Stimulated activated CD8-positive, alpha-beta memory T cell treated with anti-CD3 and anti-CD28 coated beads, Interleukin-4, amount 100 ng/mL, for 24 hours (primary cell): ENCODE data around the gene ZNF367.

ENCODE experiments used
- DNase-seq: peaks from one replicate; pipeline ENCODE4 v3.0.0-alpha.2; 2020; ENCODE audit warnings: low read depth

Gene ZNF367

DNA sequence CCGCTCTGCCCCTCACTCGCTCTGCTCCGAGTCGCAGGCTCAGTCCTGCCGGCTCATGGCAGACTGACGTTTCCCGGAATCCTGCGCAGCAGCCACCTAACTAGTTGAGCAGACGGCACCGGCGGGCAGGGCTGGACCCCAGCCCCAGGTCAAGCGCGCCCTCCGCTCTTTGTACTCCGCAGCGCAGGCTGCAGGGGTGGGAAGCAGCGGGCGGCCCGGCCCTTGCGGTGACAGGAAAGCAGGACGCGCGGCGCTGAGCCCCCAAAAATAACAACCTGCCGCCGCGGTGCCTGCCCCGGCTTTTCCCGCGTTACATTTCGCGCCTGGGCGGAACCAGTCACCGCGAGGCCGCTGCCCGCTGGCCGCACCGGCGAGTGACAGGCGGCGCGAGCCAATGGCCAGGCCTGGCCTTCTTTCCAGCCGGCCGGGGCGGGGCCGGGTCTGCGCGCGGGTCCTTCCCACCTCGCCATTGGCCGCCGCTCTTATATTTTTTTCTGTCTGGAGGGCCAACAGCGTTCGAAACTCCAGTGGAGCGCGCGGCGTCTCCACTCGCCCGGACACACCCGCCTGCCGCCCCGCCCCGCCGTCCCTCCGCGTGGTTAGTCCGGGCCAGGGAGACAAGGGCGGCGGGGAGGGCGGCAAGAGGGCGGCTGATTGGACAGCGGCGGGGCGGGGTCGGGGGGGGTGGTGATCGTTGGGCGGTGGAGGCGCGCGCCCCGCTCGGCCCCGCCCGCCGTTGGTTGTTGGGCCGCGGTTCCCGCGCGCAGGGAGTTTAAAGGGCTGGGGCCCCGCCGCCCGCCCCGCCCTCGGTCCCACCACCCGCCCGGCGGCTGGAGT, at the start of gene ZNF367:
TSS of gene ZNF367 (minus strand) at position 288 of the 837 bp plus-strand sequence. CDS start 338 bp downstream, outside the sequence.
- DNase-seq, result peak; percentile 93

DNA sequence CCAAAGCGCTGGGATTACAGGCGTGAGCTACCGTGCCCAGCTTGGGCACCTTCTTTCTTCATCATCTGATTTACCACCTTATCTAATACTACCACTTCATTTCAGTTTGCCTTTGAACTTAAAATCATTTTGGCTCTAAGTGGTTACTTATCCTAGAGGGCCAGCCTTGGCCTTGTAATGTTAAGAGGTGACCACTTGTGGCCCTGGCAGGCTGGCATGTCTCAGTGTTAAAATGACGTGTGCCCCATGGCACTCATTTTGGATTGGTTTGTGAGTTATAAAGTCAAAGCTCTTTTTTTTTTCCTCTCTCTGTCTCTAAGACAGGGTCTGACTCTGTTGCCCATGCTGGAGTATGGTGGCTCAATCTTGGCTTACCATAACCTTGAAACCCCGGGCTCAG, 49.6 kb upstream of the ZNF367 start:
- DNase-seq, result no peak

DNA sequence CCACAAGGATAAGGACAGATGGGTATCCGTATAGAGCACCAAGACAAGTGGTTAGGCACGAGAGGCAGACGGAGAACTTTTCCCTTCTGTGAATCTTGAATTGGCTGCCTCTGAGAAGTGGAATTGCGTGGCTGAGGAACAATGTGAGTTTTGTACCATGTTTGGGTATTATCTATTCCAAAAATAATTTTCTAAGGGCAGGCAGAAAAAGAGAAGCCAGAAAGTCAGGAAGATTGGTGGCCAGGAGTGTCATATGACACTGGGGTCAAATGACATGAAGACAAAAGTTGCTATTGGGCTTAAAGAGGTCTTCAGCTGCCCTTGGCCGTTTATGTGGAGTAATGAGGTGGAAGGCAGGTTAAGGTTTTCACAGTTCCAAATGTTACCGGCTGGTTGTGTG, 46.3 kb upstream of the ZNF367 start:
- DNase-seq, result no peak

DNA sequence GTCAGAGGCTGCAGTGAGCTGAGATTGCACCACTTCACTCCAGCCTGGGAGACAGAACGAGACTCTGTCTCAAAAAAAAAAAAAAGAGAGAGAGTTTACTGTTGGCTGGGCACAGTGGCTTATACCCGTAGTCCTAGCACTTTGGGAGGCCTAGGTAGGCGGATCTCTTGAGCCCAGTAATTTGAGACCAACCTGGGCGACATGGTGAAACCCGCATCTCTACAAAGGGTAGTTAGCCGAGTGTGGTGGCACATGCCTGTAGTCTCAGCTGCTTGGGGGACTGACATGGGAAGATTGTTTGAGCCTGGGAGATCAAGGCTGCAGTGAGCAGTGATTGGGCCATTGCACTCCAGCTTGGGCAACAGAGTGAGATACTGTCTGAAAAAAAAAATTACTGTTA, 44.4 kb upstream of the ZNF367 start:
- no peak for DNase-seq

DNA sequence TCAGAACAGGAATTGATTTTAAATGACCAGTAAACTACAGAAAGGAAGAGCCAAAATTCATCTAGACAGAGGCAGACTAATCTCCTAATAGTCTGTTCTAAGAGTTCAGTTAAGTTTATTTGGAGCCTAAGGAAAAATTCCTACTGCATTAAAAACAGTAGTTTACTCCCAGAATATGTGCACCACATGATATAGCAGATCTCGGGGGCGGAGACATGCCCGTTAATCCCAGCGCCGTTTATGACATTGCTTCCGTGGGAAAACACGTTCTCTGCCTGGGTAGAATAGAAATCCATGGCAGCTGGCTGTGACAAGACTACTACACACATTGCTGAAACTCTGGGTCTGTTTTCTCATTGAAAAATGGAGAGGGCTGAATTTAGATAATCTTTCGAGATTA, 43.2 kb upstream of the ZNF367 start:
- no peak for DNase-seq

DNA sequence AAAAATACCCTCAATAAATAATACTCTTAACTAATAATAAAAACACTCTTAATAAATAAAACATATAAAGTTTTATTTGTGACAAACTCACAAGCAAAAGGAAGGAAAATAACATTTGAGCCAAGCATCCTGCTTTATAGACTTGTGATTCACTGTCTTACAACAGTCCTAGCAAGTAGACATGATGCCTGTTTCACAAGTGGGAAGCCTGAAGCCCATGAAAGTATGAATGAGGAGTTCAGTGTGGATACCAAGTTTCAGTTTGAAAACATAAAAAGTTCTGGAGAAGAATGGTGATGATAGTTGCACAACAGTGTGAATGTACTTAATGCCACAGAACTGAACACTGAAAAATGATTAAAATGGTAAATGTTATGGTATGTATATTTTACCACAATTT, 42.7 kb upstream of the ZNF367 start:
- no peak for DNase-seq

DNA sequence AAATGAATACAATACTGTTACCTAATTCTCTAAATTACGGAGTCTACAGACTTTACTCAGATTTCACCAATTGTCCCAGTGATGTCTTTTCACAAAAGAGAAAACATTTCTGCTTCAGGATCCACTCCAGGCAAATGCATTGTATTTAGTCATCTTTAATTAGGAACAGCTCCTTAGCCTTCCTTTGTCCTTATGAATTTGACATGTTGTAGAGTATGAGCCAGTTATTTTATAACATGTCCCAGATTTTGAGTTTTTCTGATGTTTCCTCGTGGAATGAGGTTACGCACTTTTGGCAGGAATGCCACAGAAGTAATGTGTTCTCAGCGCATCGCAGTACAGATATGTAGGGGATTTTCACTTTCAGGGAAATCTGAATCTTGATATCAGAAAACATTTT, 42.3 kb upstream of the ZNF367 start:
- DNase-seq, result no peak

DNA sequence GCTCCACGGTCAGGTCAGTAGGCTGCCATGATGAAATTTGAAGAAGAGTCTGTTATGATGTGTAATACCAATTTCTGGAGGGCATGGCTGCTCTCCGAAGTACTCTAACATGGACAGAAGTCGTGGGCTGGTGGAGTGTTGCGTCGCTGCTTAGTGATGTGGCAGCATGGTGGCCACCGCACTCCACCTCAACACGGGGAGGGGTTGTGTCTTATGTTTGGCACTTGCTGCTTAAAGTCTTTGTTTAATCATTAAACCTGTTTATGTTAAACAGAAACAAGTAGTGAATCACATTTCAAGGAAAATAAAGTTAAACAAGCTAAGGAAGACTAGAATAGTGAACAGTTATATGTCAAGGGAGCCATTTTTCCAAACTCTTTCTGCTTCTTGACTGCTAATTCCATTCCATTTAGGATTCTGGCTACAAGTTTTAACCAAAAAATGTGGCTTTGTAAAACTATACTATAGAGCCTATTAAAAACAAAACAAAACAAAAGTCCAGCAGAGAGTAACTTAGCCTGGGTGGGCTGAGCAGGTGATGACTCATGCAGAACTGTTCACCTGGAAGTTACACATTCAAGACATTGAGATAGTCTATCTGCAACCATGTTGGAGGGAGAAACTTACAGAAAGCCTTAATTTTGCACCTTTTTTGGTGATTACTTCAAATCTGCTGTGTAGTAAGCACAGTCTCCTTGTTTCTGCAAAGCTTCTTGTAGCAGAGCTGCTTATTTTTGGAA, 41.3 kb upstream of the ZNF367 start:
- no peak for DNase-seq

DNA sequence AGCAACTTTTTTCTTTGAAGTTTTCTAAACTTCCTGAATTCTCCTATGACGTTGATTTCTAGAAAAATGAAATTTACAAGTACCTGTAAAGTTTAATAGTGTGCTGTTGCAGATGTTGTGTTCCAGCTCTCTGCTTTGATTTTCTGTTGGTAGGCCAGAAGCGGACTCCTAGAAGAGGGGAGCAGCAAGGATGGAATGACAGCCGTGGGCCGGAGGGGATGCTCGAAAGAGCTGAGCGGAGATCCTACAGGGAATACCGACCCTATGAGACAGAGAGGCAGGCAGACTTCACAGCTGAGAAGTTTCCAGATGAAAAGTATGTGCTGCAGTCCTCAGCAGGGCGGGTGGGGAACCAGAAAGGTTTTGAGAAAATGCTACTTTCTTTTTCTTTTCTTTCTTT, 40.1 kb upstream of the ZNF367 start:
- DNase-seq, result no peak

DNA sequence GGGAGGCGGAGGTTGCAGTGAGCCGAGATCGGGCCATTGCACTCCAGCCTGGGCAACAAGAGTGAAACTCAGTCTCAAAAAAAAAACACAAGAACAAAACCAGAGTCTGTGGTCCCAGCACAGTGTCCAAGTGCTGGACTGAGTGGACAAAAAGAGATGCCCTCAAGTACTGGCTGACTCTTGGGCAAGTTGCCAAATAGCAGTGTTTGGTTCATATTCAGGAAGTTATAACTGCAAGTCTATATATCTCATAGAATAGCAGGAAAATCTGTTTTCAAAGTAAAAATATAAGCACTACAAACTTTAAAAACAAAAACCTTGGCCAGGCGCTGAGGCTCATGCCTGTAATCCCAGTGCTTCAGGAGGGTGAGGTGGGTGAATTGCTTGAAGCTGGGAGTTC, 39.1 kb upstream of the ZNF367 start:
- DNase-seq, result no peak

DNA sequence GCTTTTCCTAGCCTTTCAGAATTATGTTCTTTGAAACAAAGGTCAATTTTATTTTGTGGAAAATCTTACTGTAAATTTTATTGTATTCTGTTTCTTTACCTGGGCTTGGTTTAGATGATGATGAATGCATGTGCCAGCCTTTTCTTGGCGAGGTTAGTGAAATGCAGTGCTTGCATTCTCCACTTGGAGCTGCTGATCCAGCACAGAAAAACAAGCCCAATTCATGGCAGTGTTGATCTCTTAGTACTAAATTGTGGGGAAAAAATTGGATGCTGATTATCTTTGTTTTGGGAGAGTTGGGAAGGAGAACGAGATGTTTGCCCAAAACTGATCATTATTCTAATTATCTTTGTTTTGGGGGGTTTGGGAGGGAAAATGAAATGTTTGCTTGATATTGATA, 35.5 kb upstream of the ZNF367 start:
- no peak for DNase-seq

DNA sequence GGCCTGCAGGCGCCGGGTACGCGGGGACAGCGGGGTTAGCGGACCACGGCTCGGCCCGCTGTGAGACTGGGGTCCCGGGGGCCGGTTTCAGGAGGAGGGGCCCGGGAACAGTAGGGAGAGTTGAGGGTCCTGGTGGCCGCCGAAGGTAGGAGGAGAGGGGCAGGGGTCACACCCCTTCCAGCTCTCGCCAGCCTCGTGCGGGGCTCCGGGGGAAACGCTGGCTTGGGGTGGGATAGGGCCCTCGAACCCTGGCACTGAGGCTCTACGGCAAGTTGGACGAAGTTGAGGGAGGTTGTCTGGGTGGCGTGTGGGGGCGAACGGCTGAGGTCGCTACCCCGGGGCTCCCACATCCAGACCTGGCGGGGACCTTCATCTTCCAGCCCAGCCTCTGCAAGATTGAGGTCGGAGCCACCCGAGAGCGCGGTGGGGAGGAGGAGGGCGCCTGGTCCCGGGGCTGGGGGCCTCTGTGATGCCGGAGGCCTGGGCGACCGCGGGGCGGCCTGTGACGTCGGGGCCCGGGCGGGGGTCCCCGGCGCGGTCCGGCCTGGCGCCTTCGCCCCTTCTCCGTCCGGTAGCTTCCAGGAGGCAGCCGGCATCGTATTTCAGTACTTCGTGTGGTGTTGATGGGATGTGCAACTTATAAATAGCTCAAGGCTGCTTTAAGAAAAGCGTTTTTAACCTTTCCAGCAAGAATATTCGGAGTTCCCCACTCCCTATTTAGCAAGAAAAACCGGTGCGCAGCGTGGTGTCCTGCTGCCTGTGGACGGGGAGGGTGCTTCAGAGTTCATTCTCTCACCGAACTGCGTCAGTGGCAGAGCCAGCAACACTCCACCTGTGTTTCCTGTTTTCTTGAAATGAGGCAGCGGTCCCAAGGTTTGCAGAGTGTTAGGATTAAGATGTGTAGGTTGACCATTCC, 32.7 kb upstream of the ZNF367 start:
- peak; percentile 10 for DNase-seq

DNA sequence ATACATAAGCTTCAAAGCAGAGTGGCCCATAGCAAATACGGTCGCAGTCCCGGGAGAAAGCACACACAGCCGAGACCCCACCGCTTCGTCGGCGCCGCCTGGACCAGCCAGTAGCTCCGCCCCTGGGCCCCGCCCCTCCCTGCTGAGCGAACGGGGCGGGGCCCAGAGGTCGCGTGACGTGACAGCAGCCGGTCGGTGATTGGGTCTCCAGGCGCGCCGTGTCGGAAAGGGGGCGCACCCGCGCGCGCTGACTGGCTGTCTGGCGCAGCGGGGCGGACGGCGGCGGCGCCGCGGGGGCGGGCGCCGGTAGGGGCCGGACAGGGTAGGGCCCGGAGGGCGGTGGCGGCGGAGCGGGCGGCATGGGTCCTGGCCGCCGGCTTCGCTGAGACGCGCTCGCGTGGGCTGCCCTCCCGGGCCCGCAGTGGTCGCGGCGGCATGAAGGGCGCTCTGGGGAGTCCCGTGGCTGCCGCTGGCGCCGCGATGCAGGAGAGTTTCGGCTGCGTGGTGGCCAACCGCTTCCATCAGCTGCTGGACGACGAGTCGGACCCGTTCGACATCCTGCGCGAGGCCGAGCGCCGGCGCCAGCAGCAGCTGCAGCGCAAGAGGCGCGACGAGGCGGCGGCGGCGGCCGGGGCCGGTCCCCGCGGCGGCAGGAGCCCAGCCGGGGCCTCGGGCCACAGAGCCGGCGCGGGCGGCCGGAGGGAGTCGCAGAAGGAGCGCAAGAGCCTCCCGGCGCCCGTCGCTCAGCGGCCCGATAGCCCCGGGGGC, 31.9 kb upstream of the ZNF367 start, which contains the start of gene HABP4:
TSS of gene HABP4 (plus strand) at position 325 of the 768 bp plus-strand sequence. CDS start at position 436, 111 bp downstream.
- peak; percentile 94 for DNase-seq

DNA sequence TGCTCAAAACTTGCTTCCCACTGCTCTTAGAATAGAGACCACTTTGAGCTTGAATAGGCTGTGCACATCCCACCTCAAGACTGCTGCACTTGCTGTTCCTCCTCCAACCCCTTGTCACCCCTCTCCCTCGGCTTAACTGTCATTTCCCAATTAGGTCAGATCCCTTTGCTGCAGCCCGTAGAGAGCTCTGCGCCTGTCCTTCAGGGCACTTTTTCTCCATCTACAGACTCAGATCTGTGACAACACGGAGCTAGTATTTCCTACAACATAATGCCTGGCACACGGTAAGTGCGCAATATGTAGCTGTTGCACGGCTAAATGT, 31.3 kb upstream of the ZNF367 start:
- peak; percentile 2 for DNase-seq

DNA sequence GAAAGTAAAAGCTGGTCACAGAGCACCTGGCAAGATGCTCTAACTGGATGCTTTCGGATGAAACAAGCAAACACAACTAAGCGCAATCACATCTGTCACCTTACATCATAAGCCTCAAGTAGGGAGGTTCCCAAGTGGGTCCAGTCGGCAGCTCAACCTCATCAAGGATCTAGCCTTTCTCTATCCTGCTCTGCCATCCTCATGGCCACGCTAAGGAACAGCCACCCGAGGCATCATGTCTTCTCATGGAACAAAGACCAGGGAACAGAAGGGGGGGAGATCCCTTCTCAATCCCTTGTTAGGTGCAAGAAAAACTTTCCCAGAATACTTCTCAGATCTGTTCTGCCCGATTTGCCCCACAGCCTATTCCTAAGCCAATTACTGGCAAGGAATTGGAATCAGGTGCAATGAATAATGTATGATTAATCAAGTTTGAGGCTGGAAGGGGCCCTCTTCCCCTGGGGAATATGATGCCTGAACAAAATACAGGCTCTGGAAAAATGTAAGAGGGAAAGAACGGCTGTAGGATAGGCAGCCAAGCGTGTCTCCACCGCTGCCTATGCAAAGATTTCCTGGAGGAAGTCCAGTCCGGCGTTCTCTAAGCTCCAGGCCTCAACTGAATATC, 30.5 kb upstream of the ZNF367 start:
- DNase-seq, result no peak

DNA sequence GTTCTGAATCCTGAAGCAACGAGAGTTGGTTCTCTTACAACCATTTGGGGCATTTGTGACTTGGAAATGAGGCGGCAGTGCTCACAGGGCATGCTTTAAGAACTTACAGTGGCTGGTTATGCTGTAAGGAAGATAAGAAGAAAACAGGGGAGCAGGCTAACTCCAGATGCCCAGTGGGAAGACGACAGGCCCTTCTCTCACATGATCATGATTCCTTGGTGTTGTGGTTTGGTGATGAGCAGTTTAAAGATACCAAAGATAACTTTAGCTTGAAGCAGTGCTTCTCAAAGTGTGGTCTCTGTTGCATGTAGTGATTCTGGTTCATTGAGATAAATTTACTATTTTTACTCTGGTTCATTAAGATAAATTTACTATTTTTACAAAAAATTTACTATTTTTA, 29.2 kb upstream of the ZNF367 start:
- DNase-seq, result no peak

DNA sequence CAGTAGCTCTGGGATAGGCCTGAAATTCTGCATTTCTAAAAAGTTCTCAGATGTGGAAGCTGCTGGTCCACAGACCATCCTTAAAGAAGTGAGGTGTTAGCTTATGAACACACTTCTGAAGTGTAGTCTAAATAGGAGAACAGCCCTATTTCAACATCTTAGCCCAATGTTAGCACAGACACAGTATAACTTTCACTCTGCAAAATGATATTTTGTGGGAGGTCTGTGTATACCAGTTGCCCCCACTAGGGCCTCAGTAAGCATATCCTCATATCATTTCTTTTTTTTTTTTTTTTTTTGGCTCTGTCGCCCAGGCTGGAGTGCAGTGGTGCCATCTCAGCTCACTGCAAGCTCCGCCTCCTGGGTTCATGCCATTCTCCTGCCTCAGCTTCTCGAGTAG, 24.3 kb upstream of the ZNF367 start:
- DNase-seq, result no peak

DNA sequence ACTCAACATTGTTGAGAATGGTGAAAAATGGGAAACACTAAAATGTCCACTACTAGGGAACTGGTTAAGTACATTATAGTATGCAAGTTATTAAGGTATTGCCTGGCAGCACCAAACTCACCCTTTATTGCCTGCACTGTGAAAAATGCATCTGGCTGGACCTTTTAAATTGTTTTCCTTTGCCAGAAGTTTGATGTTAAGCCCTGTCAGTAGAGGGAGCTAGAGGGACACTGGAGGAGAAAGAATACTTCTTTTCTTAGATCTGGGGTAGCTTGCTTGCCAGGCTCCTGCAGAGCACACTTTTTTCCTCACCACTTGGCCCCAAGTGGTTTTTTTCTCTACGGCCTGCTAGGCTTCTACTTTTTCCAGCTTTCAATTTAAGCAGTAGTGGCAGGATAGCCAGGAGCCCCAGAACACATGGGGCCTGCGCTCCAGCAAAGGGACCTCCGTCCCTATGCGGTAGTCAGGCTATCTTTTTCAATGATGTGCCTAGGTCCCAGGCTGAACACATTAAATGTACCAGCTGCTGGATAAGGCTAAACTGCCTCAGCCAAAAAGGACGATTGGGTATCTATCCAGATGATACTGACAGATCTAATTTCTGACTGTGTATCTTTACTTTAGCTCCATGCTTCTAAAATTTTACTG, 23.8 kb upstream of the ZNF367 start:
- no peak for DNase-seq

DNA sequence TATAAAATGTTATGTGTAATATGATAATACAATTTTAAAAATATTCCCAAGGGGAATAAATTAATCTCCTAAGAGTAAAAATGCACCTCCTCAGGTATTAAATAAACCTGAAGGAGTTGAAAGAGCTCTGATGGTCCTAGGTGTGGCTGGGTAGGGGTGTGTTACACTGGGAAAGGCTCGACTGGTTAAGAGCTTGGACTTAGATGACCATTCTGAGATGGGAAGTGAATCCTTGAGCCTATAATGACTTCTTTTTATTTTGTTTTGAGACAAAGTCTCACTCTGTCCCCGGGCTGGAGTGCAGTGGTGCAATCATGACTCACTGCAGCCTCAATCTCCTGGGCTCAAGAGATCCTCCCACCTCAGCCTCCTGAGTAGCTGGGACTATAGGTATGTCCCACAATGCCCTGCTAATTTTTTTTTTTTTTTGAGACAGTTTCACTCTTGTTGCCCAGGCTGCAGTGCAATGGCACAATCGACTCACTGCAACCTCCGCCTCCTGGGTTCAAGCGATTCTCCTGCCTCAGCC, 22.6 kb upstream of the ZNF367 start:
- no peak for DNase-seq

DNA sequence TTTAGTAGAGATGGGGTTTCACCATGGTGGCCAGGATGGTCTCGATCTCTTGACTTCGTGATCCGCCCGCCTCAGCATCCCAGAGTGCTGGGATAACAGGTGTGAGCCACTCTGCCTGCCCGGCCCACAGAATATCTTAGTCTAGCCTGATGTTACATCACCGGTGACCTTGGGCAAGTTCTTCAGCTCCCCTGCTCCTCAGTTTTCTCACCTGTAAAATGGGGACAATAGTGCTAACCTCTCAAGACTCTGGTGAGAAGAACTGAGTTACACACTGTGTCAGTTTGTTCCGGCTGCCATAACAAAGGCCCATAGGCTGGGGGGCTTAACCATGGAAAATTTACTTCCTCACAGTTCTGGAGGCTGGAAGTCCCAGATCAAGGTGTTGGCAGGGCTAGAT, 19.3 kb upstream of the ZNF367 start:
- no peak for DNase-seq
